IPS-20b (cell line): Measurements from ENCODE around the gene FBXO30.

Experiments used
- H3K27ac ChIP-seq: one replicate; pipeline ENCODE4 v1.5.1; 2013; ENCODE audit warnings: low read length
- H3K27me3 ChIP-seq: 2 replicates; pipeline ENCODE4 v1.6.1; 2013; ENCODE audit warnings: mild to moderate bottlenecking, low read length, inconsistent platforms; ENCODE audit not compliant: insufficient read depth
- H3K36me3 ChIP-seq: 2 replicates; pipeline ENCODE4 v1.6.1; 2013; ENCODE audit warnings: low read depth, mild to moderate bottlenecking, inconsistent platforms, low read length, moderate library complexity; ENCODE audit not compliant: insufficient read depth
- H3K4me1 ChIP-seq: 2 replicates; pipeline ENCODE4 v1.6.1; 2013; ENCODE audit warnings: mild to moderate bottlenecking, control low read depth, inconsistent platforms, low read length, moderate library complexity; ENCODE audit not compliant: insufficient read depth
- H3K4me3 ChIP-seq: 2 replicates; pipeline ENCODE4 v1.5.1; 2013; ENCODE audit warnings: mild to moderate bottlenecking, low read length, inconsistent platforms
- H3K9ac ChIP-seq: 2 replicates; pipeline ENCODE4 v1.6.1; 2013; ENCODE audit warnings: low read depth, mild to moderate bottlenecking, inconsistent platforms, low read length, moderate library complexity
- H3K9me3 ChIP-seq: 2 replicates; pipeline ENCODE4 v1.6.1; 2013; ENCODE audit warnings: mild to moderate bottlenecking, low read depth, low read length, inconsistent platforms; ENCODE audit not compliant: insufficient read depth

The FBXO30 gene

DNA sequence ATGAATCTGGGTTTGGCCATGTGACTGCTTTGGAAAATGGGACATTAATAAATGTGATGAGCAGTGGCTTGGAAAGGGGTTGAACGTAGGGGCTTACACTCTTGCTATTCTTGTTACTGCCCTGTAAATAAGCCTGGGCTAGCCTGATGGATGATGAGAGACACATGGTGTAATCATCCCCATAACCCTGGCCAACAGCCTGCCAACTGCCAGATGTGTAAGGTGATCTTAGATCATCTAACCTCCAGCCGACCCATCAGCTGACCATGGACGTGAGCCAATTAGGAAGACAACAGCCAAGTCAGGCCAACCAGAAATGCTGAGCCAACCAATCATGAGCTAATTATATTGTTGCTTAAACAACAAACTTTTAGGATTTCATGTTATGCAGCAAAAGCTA is 25.2 kb downstream of the FBXO30 start:
- H3K36me3 ChIP-seq: peaks cover 9% of the 10 kb centered on the region
- H3K9me3 ChIP-seq: peaks cover 27% of the 10 kb centered on the region
- no peak overlapping the region for H3K27ac ChIP-seq
- no peak overlapping the region for H3K4me3 ChIP-seq
- H3K4me1 ChIP-seq: no peaks in the 10 kb centered on the region
- H3K9ac ChIP-seq: no peak overlapping the region
- no peaks in the 10 kb centered on the region for H3K27me3 ChIP-seq

DNA sequence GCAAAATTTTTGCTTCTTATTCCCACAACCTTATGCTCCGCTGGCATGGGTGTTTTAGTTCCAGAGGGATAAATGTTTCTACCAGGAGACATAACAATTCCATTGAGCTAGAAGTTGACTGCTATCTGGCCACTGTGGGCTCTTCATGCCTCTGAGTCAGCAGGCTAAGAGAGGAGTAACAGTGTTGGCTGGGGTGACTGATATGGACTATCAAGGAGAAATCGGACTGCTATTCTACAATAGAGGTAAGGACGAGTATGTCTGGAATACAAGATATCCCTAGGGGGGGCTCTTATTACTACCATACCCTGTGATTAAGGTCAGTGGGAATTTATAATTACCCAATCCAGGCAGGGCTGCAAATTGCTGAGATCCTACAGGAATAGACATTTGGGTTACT is 26.9 kb downstream of the FBXO30 start:
- H3K9me3 ChIP-seq: peaks cover 21% of the 10 kb centered on the region
- peaks cover 3% of the 10 kb centered on the region for H3K36me3 ChIP-seq
- H3K27me3 ChIP-seq: no peaks in the 10 kb centered on the region
- no peak overlapping the region for H3K4me3 ChIP-seq
- no peak overlapping the region for H3K27ac ChIP-seq
- no peaks in the 10 kb centered on the region for H3K4me1 ChIP-seq
- H3K9ac ChIP-seq: no peak overlapping the region

DNA sequence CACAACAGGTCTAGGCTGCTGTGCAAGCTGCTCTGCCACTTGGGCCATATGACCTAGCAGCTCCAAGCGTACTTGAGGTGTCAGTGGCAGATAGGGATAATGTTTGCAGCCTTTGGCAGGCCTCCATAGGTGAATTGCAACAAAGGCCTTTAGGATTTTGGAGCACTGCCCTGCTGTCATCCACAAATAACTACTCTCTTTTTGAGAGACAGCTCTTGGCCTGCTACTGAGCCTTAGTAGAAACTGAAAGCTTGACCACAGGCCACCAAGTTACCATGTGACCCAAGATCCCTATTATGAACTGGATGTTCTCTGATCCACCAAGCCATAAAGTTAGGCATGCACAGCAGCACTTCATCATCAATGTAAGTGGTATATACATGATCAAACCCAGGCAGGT is 29.9 kb downstream of the FBXO30 start:
- Histone ChIP-seq H3K4me1 (no peaks in the 10 kb centered on the region), H3K36me3 (no peaks in the 10 kb centered on the region; the same call in 1 of the 2 replicates), H3K9me3 (0 out of 2 replicates have a peak, but pooled peaks cover 3% of the 10 kb centered on the region), H3K27me3 (no peaks in the 10 kb centered on the region), H3K4me3 (no peak overlapping the region), H3K9ac (no peak overlapping the region), H3K27ac (no peak overlapping the region)

DNA sequence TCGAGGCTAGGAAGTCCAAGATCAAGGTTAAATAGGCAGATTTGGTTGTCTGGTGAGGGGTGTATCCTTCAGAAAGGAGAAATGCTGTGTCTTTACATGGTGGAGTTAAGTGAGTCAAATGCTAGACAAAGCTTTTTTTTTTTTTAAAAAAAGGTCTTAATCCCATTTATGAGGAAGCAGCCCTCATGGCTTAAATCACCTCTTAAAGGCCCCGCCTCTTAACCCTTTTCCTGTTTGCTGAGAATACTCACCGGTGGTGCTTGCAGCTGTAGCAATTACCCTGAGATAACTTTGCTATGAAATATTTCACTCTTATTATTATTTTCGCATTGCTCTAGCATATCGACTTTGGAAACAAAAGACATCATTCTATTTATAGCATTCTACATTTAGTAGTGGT is 30.8 kb downstream of the FBXO30 start:
- Histone ChIP-seq H3K9ac (no peak overlapping the region), H3K4me3 (no peak overlapping the region), H3K9me3 (0 out of 2 replicates have a peak, but pooled peaks cover 3% of the 10 kb centered on the region), H3K27me3 (no peaks in the 10 kb centered on the region), H3K4me1 (no peaks in the 10 kb centered on the region), H3K27ac (no peak overlapping the region), H3K36me3 (no peaks in the 10 kb centered on the region)

GRCh38 chr6:145772846-145773245 is 41.7 kb downstream of the FBXO30 start:
- H3K9me3 ChIP-seq: peaks cover 7% of the 10 kb centered on the region; the same call in 1 of the 2 replicates
- no peak overlapping the region for H3K9ac ChIP-seq
- no peaks in the 10 kb centered on the region for H3K27me3 ChIP-seq
- no peak overlapping the region for H3K27ac ChIP-seq
- H3K4me3 ChIP-seq: no peak overlapping the region
- no peaks in the 10 kb centered on the region for H3K4me1 ChIP-seq
- no peaks in the 10 kb centered on the region for H3K36me3 ChIP-seq

DNA sequence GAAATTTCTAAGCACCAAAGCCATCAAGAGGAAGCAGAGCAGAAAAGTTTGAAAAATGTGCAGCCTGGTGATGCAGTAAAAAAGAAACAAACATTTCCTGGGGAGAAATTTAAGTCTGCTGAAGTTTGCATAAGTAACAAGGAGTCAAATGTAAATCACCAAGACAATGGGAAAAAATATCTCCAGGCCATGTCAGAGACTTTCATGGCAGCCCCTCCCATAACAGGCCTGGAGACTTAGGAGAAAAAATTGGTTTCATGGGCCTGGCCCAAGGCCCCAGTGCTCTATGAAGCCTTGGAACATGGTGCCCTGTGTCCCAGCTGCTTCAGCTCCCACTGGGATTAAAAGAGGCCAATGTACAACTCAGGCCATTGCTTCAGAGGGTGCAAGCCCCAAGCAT is 49.1 kb downstream of the FBXO30 start:
- no peaks in the 10 kb centered on the region for H3K36me3 ChIP-seq

DNA sequence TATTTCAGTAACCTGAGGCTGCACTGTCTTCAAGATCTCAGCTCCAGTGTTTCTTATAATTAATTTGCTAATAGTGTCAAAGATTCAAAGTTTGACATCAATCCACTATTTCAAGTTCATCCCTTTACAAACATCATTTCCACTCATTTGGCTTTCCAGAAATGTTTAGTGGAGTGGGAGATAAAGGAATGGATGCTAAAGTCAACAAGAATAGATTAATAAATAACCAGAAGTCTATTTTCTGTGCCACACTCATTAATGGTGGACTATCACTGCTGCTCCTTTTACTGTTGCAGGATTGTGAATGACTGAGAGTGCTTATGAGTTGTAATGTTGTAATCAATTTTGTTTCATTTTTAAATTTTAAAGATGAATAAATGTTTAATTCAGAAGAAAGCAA is 50.9 kb downstream of the FBXO30 start:
- Histone ChIP-seq H3K36me3 (no peaks in the 10 kb centered on the region), H3K27me3 (no peaks in the 10 kb centered on the region), H3K27ac (no peak overlapping the region), H3K4me1 (no peaks in the 10 kb centered on the region), H3K4me3 (no peak overlapping the region), H3K9ac (no peak overlapping the region), H3K9me3 (no peaks in the 10 kb centered on the region)

More for the DNA sequence above, 49.1 kb downstream of the FBXO30 start:
- Histone ChIP-seq H3K4me1 (no peaks in the 10 kb centered on the region), H3K9ac (no peak overlapping the region), H3K27me3 (no peaks in the 10 kb centered on the region), H3K9me3 (no peaks in the 10 kb centered on the region), H3K27ac (no peak overlapping the region), H3K4me3 (no peak overlapping the region)

- Histone ChIP-seq H3K4me1 (no peaks in the 10 kb centered on the region), H3K27ac (no peak overlapping the region), H3K9me3 (no peaks in the 10 kb centered on the region), H3K9ac (no peak overlapping the region), H3K36me3 (no peaks in the 10 kb centered on the region), H3K27me3 (no peaks in the 10 kb centered on the region), H3K4me3 (no peak overlapping the region)
Measured at GRCh38 chr6:145761584-145761983, 53.0 kb downstream of the FBXO30 start.

GRCh38 chr6:145758113-145758512 is 56.5 kb downstream of the FBXO30 start:
- Histone ChIP-seq H3K4me1 (no peaks in the 10 kb centered on the region), H3K27me3 (no peaks in the 10 kb centered on the region), H3K36me3 (no peaks in the 10 kb centered on the region), H3K27ac (no peak overlapping the region), H3K4me3 (no peak overlapping the region), H3K9ac (no peak overlapping the region), H3K9me3 (no peaks in the 10 kb centered on the region)

DNA sequence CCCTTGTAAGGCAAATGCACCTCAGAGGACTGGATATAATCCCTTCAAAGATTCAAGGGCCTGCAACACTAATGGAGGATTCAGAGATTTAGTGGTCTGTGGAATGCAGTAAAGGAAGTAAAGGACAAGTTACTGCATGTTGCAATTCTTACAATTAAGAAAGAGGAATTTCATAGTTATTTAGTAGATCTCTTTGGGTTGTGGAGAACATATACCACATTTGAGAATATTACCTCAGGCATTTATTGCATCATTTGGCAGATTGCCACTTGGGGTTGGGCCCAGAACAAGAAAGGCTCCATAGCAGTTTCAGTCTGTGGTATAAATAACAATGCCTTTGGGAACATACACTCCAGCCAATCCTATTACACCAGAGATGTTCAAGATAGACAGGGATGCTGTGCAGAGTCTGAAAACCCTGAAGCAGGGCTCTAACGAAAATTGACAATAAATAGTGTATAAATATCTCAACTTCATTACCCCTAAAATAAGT is 58.4 kb downstream of the FBXO30 start:
- Histone ChIP-seq H3K4me1 (no peaks in the 10 kb centered on the region), H3K27me3 (no peaks in the 10 kb centered on the region), H3K4me3 (no peak overlapping the region), H3K36me3 (no peaks in the 10 kb centered on the region), H3K27ac (no peak overlapping the region), H3K9ac (no peak overlapping the region), H3K9me3 (no peaks in the 10 kb centered on the region)

DNA sequence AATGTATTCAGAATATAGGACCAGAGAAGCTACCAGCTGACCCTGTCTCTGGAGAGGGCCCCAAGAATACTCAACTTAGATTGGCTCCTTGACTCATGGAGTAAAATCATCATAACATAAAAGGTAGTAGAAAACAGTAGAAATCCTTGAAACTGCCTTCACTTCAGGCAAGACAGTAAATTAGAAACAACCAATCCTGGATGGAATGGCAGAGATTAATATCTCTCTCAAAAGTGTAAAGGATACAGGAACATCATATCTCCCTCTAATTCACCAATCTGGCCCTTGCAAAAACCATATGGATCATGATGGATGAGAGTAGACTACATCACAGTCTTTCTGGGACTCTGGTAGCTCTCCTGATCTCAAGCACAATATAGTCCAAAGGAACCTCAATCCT is 58.9 kb downstream of the FBXO30 start:
- Histone ChIP-seq H3K27ac (no peak overlapping the region), H3K9me3 (no peaks in the 10 kb centered on the region), H3K4me3 (no peak overlapping the region), H3K27me3 (no peaks in the 10 kb centered on the region), H3K9ac (no peak overlapping the region), H3K4me1 (no peaks in the 10 kb centered on the region), H3K36me3 (no peaks in the 10 kb centered on the region)

- no peak overlapping the region for H3K4me3 ChIP-seq
- no peaks in the 10 kb centered on the region for H3K36me3 ChIP-seq
- H3K9ac ChIP-seq: no peak overlapping the region
- H3K9me3 ChIP-seq: no peaks in the 10 kb centered on the region
- no peaks in the 10 kb centered on the region for H3K27me3 ChIP-seq
- H3K27ac ChIP-seq: no peak overlapping the region
- H3K4me1 ChIP-seq: no peaks in the 10 kb centered on the region
Measured at GRCh38 chr6:145752638-145753037, 62.0 kb downstream of the FBXO30 start.

DNA sequence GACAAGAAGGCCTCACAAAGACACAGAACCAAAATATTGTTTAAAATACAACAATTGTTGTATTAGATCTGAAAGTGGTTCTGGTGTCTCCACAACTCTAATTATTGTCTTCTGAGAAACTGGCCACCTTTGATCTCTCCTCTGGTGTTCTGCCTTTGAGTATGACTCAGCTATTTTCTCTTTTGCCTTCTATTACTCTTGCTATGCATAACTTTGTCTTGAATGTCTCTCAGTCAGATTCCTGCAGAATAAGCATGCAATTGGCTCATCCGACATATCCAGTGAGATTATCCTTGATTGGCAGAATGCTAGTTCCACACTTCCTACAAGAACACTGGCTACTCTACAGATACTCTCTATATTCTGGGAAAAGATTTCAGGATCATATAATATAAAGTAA is 65.0 kb downstream of the FBXO30 start:
- Histone ChIP-seq H3K4me3 (no peak overlapping the region), H3K4me1 (no peaks in the 10 kb centered on the region), H3K9me3 (no peaks in the 10 kb centered on the region), H3K27ac (no peak overlapping the region), H3K36me3 (no peaks in the 10 kb centered on the region), H3K9ac (no peak overlapping the region), H3K27me3 (no peaks in the 10 kb centered on the region)
